HG03175 (cell line): ENCODE results near the gene ZBTB34.

Source experiments
- ATAC-seq: cut with Tn5 transposase; IDR thresholded peaks from one replicate; pipeline ENCODE4 v1.9.1; 2021; ENCODE audit warnings: mild to moderate bottlenecking, moderate library complexity; ENCODE audit not compliant: unreplicated experiment

The ZBTB34 gene

GRCh38 chr9:126915846-126916543 lies 55.6 kb downstream of the ZBTB34 start:
- no peak for ATAC-seq

DNA sequence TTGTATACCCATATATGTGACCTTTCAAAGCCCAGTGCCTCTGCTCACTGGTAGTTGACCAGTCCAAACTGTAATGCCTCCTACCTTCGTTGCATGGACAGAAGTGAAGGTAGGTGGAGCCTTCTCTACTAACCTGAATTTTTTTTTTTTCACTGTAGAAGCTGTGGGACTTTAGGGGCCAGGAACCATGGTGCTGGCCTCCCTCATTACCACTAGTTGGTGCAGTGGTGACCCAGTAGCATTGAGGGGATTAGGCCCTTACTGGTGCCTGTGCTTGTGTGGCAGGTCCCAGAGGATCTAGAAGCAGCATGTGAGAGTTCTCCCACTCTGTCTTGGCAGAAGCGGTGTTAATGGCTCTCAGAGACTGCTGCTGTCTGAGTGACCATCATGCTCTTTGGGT lies 56.5 kb downstream of the ZBTB34 start:
- ATAC-seq = no peak

DNA sequence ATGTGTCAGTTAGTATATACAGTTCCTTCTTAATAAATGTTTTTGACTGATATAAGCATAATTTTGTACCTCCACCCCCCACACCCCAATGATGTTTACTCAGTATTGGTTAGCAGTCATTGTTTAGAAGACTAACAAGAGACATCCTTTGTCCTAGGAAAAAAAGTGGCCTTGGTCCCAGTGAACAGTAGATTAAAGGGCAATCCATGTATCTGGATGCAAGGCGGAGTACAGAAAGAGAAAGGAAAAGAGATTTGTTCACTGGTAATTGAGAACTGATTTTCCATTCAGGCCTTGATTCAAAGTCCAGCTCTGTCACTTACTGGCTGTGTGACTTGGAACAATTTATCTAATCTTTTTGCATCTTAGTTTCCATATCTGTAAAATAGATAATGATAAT lies 58.8 kb downstream of the ZBTB34 start:
- ATAC-seq = no peak

DNA sequence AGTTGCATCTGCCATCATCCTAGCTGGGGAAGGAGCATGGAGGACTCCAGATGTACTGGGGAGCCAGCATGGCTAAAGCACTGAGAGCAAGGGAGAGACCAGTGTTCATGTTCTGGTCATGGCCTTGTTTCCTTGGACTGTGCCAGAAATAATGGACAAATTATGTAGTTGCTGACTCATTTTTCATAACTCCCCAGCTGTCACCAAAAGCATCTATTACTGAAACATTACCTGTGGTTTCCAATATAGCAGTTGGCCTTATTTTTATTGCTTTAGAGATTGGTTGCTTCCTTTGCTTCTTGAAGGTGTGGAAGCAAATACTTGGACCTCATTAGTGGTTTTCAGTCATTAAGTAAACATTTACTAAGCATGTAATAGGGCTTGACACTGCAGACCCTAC lies 65.4 kb downstream of the ZBTB34 start:
- ATAC-seq = no peak

- no peak for ATAC-seq
Measured at GRCh38 chr9:126926364-126926763, 65.9 kb downstream of the ZBTB34 start.

- ATAC-seq = no peak
Measured at GRCh38 chr9:126927419-126927818, 67.0 kb downstream of the ZBTB34 start.

- ATAC-seq = no peak
Measured at GRCh38 chr9:126932871-126933321, 72.5 kb downstream of the ZBTB34 start.

DNA sequence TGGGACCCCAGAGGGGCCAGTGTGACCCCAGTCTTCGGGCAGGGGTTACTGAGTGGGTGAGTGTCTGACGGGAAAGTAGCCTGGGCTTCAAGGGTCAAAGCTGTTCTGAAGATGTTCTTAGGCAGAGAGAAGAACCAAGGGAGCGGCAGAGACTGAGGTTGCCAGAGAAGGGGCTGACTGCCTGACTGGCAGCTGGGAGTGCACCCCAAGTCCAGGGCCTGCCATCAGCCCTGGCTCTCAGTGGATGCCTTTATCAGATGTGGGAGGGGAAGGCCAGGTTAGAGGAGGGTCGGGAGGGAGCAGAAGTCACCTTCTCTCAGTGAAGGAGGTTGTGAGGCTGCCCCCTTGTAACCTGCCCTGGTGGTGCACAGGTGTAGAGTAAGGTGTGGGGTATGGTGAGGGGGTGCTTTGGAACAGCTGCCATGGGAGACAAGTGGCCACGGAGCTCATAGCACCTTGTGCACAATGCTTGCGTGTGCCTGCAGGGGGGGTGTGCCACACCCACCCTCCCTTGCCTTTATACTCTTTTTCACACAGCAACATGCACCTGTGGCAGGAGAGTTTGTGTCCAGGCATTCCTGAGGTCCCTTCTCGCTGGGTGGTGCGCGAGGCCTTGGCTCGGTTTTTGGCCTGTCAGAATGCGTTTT lies 73.0 kb downstream of the ZBTB34 start:
- ATAC-seq = no peak

- ATAC-seq = no peak
Measured at GRCh38 chr9:126934441-126934840, 74.0 kb downstream of the ZBTB34 start.
